Erythroblast (primary cell): Measurements from ENCODE around the gene FBL.

ENCODE experiments used
- GATA1 ChIP-seq: IDR thresholded peaks from 2 replicates; pipeline ENCODE4 v1.6.1; 2011; ENCODE audit warnings: low read depth, mild to moderate bottlenecking, control low read depth, low read length, moderate library complexity
- POLR2A ChIP-seq: IDR thresholded peaks from 2 replicates; pipeline ENCODE4 v1.6.1; 2011; ENCODE audit warnings: mild to moderate bottlenecking, low read length

- TF ChIP-seq POLR2A (no peak), GATA1 (no peak)
These were observed 28.2 kb downstream of the FBL start for GRCh38 chr19:39817888-39818561.
